Measurements from ENCODE around the gene RANBP1.

RANBP1 gene

GRCh38 chr22:20146777-20147176 is 30.9 kb downstream of the RANBP1 start:
- TF ChIP-seq CTCF (conservative IDR thresholded peaks at IDR 0.05; ENCODE audit: low read depth): no peak
- POLR2A ChIA-PET (ENCODE audit: low non-redundant PET): no interaction called here
- no peak overlapping the region for H3K27ac ChIP-seq
- no peak for DNase-seq (ENCODE audit: low spot score)
- CTCF ChIA-PET: no interaction called here

GRCh38 chr22:20147237-20147988 is 31.5 kb downstream of the RANBP1 start:
- DNase-seq (ENCODE audit: low spot score): no peak
- no peak for TF ChIP-seq CTCF (conservative IDR thresholded peaks at IDR 0.05; ENCODE audit: low read depth)
- no peak overlapping the region for H3K27ac ChIP-seq
- ChIA-PET CTCF (no interaction called here), POLR2A (ENCODE audit: low non-redundant PET) (no interaction called here)

GRCh38 chr22:20148414-20148813 is 32.5 kb downstream of the RANBP1 start:
- DNase-seq (ENCODE audit: low spot score): no peak
- ChIA-PET CTCF (no interaction called here), POLR2A (ENCODE audit: low non-redundant PET) (no interaction called here)
- no peak for TF ChIP-seq CTCF (conservative IDR thresholded peaks at IDR 0.05; ENCODE audit: low read depth)
- H3K27ac ChIP-seq: no peak overlapping the region

- no peak for TF ChIP-seq CTCF (conservative IDR thresholded peaks at IDR 0.05; ENCODE audit: low read depth)
- ChIA-PET CTCF (no interaction called here), POLR2A (ENCODE audit: low non-redundant PET) (no interaction called here)
- DNase-seq (ENCODE audit: low spot score): no peak
- H3K27ac ChIP-seq: no peak overlapping the region
These were observed 33.6 kb downstream of the RANBP1 start for GRCh38 chr22:20149257-20150250.

- ChIA-PET CTCF (interaction anchor here (0.6 kb wide), 1 partner anchor 26 kb away, joined by 4 read pairs; no protein-coding TSS in a partner anchor), POLR2A (ENCODE audit: low non-redundant PET) (no interaction called here)
- no peak for TF ChIP-seq CTCF (conservative IDR thresholded peaks at IDR 0.05; ENCODE audit: low read depth)
- no peak for DNase-seq (ENCODE audit: low spot score)
- H3K27ac ChIP-seq: no peak within 1 kb of the TSS
These were observed 34.7 kb downstream of the RANBP1 start, which contains the start of gene CCDC188 for GRCh38 chr22:20150381-20151275. TSS of gene CCDC188 (minus strand) at chr22:20151055. CDS start at chr22:20150986, 69 bp downstream.

GRCh38 chr22:20151276-20151588 is 35.3 kb downstream of the RANBP1 start:
- no peak for DNase-seq (ENCODE audit: low spot score)
- ChIA-PET CTCF (interaction anchor here (0.6 kb wide), 1 partner anchor 25 kb away, joined by 4 read pairs; no protein-coding TSS in a partner anchor), POLR2A (ENCODE audit: low non-redundant PET) (no interaction called here)
- TF ChIP-seq CTCF (conservative IDR thresholded peaks at IDR 0.05; ENCODE audit: low read depth): no peak
- H3K27ac ChIP-seq: no peak overlapping the region

Measured in RWPE1 (cell line).